ENCODE data around the gene CNDP1.

CNDP1 gene

GRCh38 chr18:74505776-74506175 lies 28.5 kb upstream of the CNDP1 start:
- TF ChIP-seq TAF1 (IDR thresholded peaks at IDR 0.05; ENCODE audit: borderline replicate concordance, insufficient read depth, low read length) = no peak
- no peak for TF ChIP-seq FOXP2 (optimal IDR thresholded peaks at IDR 0.05; ENCODE audit: borderline replicate concordance, extremely low read depth, extremely low read length, insufficient read depth)
- no peak for TF ChIP-seq SIN3A (IDR thresholded peaks at IDR 0.05; ENCODE audit: borderline replicate concordance, insufficient read depth, low read length)
- TF ChIP-seq POLR2AphosphoS5 (IDR thresholded peaks at IDR 0.05; ENCODE audit: low read depth, low read length) = no peak
- TF ChIP-seq REST (IDR thresholded peaks at IDR 0.05; ENCODE audit: insufficient read depth in 1 of 2, low read depth in 2 of 2, low read length in 2 of 2) = no peak

- TF ChIP-seq POLR2AphosphoS5 (IDR thresholded peaks at IDR 0.05; ENCODE audit: low read depth, low read length) = no peak
- no peak for TF ChIP-seq SIN3A (IDR thresholded peaks at IDR 0.05; ENCODE audit: borderline replicate concordance, insufficient read depth, low read length)
- TF ChIP-seq TAF1 (IDR thresholded peaks at IDR 0.05; ENCODE audit: borderline replicate concordance, insufficient read depth, low read length) = no peak
Observed at GRCh38 chr18:74506448-74507084, 27.7 kb upstream of the CNDP1 start.

DNA sequence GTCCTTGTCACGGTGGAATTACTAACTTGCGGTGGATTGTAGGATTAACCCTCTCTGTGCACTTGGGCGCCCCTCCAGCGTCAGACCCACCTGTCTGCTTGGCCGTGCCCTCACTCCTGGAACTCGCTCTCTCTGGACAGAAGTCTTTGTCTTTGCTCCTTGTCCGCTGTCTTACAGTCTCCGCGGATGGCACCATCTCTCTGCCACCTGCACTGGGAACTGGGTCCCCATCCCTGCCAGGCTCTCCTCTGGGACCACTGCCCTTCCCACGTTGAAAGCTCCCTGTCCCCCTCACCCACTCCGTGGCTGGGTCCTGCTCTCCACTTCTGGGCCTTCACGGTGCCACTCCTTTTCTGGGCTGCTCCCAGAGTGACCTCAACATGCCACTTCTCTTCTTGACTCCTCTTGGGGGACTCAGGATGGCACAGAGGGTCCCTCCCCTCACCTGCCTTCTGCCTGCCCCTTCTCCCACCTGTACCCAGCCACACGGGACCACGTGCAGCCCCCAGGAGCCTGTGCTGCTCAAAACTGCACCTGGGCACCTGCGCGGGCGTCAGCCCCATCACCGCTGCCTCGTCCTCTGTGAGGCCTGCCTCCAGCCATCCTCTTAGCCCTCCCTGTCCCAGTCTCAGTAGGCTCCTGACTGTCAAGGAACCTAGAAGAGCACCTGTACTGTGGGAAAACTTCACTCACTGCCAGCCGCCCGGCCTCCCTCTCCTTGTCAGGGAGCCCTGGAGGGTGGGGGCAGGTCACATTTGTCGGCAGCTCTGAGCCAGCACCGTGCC lies 27.0 kb upstream of the CNDP1 start:
- TF ChIP-seq FOXP2 (optimal IDR thresholded peaks at IDR 0.05; ENCODE audit: borderline replicate concordance, extremely low read depth, extremely low read length, insufficient read depth) (no peak), SIN3A (IDR thresholded peaks at IDR 0.05; ENCODE audit: borderline replicate concordance, insufficient read depth, low read length) (no peak), POLR2AphosphoS5 (IDR thresholded peaks at IDR 0.05; ENCODE audit: low read depth, low read length) (no peak), REST (IDR thresholded peaks at IDR 0.05; ENCODE audit: insufficient read depth in 1 of 2, low read depth in 2 of 2, low read length in 2 of 2) (no peak), TAF1 (IDR thresholded peaks at IDR 0.05; ENCODE audit: borderline replicate concordance, insufficient read depth, low read length) (no peak)

DNA sequence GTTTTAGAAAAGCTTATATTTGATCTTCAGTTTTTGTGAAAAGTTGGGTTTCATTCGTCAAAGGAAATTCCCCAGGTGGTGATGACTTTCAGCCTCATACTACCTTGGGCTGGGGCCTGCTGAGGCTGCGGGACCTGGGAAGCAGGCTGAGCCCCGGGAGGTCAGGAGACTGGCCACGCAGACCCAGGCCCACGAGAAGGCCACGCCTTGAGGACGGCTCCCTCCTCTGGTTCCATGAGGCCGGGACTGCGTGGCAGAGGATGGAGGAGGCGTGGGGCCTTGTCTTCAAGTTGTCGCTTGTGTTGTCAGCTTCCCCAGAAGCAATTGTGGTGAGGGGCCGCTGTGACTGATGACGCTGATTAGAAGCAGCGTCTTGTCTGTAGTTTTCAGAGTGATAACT lies 26.4 kb upstream of the CNDP1 start:
- TF ChIP-seq POLR2AphosphoS5 (IDR thresholded peaks at IDR 0.05; ENCODE audit: low read depth, low read length) (no peak), REST (IDR thresholded peaks at IDR 0.05; ENCODE audit: insufficient read depth in 1 of 2, low read depth in 2 of 2, low read length in 2 of 2) (no peak), FOXP2 (optimal IDR thresholded peaks at IDR 0.05; ENCODE audit: borderline replicate concordance, extremely low read depth, extremely low read length, insufficient read depth) (no peak), TAF1 (IDR thresholded peaks at IDR 0.05; ENCODE audit: borderline replicate concordance, insufficient read depth, low read length) (no peak), SIN3A (IDR thresholded peaks at IDR 0.05; ENCODE audit: borderline replicate concordance, insufficient read depth, low read length) (no peak)

DNA sequence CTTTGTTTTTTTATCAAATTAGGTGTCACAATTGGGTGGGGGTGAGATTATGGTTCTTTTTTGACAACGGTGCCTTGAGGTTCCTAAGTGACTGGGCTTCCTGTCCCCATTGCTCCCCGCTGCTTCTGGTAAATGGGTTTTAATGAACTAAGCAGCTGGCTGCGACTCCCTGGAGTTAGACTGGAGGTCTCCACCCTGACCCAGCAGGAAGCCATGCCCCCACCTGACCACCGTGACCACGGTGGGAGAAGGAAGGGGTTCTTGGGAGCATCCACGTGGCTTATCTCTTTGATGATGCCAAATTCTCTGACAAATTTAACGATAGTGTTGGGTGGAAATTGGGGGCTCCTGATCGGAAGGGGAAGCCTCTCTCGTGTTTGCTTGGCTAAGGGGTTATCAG lies 25.9 kb upstream of the CNDP1 start:
- TF ChIP-seq POLR2AphosphoS5 (IDR thresholded peaks at IDR 0.05; ENCODE audit: low read depth, low read length) (no peak), SIN3A (IDR thresholded peaks at IDR 0.05; ENCODE audit: borderline replicate concordance, insufficient read depth, low read length) (no peak), FOXP2 (optimal IDR thresholded peaks at IDR 0.05; ENCODE audit: borderline replicate concordance, extremely low read depth, extremely low read length, insufficient read depth) (no peak), REST (IDR thresholded peaks at IDR 0.05; ENCODE audit: insufficient read depth in 1 of 2, low read depth in 2 of 2, low read length in 2 of 2) (no peak), TAF1 (IDR thresholded peaks at IDR 0.05; ENCODE audit: borderline replicate concordance, insufficient read depth, low read length) (no peak)

Measured in PFSK-1 (cell line).